Stimulated activated CD8-positive, alpha-beta memory T cell treated with anti-CD3 and anti-CD28 coated beads, Interleukin-7, amount 100 ng/mL, for 48 hours (primary cell): ENCODE results near the gene RABL2A.

Source experiments
- DNase-seq, 2 donors: peaks; one replicate each; pipeline ENCODE4 v3.0.0-alpha.2; 2020; ENCODE audit warnings: low read depth in 1 of 2; ENCODE audit errors: extremely low read depth in 1 of 2

The RABL2A gene

GRCh38 chr2:113677330-113677729, 50.3 kb downstream of the RABL2A start:
- no peak for DNase-seq

- DNase-seq: no peak
Measured at GRCh38 chr2:113679457-113679856, 52.4 kb downstream of the RABL2A start.

GRCh38 chr2:113685471-113685870, 58.4 kb downstream of the RABL2A start:
- no peak for DNase-seq

GRCh38 chr2:113686537-113686936, 59.5 kb downstream of the RABL2A start:
- no peak for DNase-seq

DNA sequence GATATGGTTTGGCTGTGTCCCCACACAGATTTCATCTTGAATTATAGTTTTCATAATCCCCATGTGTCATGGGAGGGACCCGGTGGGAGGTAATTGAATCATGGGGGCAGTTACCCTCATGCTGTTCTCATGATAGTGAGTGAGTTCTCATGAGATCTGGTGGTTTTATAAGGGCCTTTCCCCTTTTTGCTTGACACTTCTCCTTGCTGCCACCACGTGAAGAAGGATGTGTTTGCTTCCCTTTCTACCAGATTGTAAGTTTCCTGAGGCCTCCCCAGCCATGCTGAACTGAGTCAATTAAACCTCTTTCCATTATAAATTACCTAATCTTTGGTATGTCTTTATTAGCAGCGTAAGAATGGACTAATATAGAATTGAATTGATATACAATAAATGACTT, 63.8 kb downstream of the RABL2A start:
- peak in 1 of 2 donors; percentile 15 for DNase-seq
